Liver (tissue), 3 donors: ENCODE data around the gene NDUFB5.

Experiments
- EGR1 ChIP-seq, 2 donors: IDR thresholded peaks; 2 replicates each; pipeline ENCODE4 v1.6.1; 2016 to 2018; ENCODE audit warnings: antibody characterized with exemption in 2 of 2, low read depth in 2 of 2
- HNF4A ChIP-seq, 2 donors: conservative IDR thresholded peaks; 2 replicates each; pipeline ENCODE4 v1.6.1; 2016; ENCODE audit warnings: antibody characterized with exemption in 2 of 2, mild to moderate bottlenecking in 2 of 2
- JUND ChIP-seq, 2 donors: IDR thresholded peaks; 2 replicates each; pipeline ENCODE4 v1.6.1; 2016; ENCODE audit warnings: antibody characterized with exemption in 2 of 2
- RAD21 ChIP-seq, 2 donors: IDR thresholded peaks; 2 replicates each; pipeline ENCODE4 v1.6.1; 2016; ENCODE audit warnings: antibody characterized with exemption in 2 of 2, mild to moderate bottlenecking in 2 of 2
- SP1 ChIP-seq: IDR thresholded peaks from 2 replicates; pipeline ENCODE4 v1.6.1; 2018; ENCODE audit warnings: antibody characterized with exemption, mild to moderate bottlenecking
- TAF1 ChIP-seq: conservative IDR thresholded peaks from 2 replicates; pipeline ENCODE4 v1.6.1; 2016; ENCODE audit warnings: antibody characterized with exemption, mild to moderate bottlenecking
- YY1 ChIP-seq: IDR thresholded peaks from 2 replicates; pipeline ENCODE4 v1.6.1; 2016; ENCODE audit warnings: antibody characterized with exemption, mild to moderate bottlenecking
- TF ChIP-seq, protein P1 (sequence below): fragments of 150-350 bp; IDR thresholded peaks from 2 replicates; pipeline ENCODE4 v1.5.1; 2017; ENCODE audit warnings: improper control_type of control experiment, low read depth, low read length; ENCODE audit not compliant: missing input control
- TF ChIP-seq, protein P2 (sequence below): IDR thresholded peaks from 2 replicates; pipeline ENCODE4 v1.6.1; 2016; ENCODE audit warnings: antibody characterized with exemption, mild to moderate bottlenecking
- TF ChIP-seq, protein P3 (sequence below): IDR thresholded peaks from 2 replicates; pipeline ENCODE4 v1.6.1; 2016; ENCODE audit warnings: antibody characterized with exemption
- donor health status: healthy.
- donor health status: healthy.

DNA sequence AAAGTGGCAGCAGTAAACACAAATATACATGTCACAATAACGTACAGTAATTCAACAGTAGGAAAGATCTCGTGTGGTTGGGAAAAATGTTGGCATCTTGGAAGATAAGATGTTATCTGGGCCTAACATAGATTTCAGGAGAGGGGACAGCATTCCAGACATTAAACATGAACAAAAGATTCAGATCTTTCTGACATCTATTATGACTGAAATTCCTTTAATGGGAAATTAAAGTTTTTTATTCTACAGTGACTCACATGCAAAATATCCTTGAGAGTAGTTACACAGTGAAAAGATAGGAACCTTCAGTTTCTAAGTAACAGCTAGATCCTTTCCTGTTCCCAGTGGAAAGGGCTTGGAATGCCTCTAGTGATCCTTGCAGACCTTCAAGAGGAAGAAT, 9.2 kb downstream of the NDUFB5 start:
- TF ChIP-seq, protein P1, sequence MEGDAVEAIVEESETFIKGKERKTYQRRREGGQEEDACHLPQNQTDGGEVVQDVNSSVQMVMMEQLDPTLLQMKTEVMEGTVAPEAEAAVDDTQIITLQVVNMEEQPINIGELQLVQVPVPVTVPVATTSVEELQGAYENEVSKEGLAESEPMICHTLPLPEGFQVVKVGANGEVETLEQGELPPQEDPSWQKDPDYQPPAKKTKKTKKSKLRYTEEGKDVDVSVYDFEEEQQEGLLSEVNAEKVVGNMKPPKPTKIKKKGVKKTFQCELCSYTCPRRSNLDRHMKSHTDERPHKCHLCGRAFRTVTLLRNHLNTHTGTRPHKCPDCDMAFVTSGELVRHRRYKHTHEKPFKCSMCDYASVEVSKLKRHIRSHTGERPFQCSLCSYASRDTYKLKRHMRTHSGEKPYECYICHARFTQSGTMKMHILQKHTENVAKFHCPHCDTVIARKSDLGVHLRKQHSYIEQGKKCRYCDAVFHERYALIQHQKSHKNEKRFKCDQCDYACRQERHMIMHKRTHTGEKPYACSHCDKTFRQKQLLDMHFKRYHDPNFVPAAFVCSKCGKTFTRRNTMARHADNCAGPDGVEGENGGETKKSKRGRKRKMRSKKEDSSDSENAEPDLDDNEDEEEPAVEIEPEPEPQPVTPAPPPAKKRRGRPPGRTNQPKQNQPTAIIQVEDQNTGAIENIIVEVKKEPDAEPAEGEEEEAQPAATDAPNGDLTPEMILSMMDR: no peak
- TF ChIP-seq, protein P2, sequence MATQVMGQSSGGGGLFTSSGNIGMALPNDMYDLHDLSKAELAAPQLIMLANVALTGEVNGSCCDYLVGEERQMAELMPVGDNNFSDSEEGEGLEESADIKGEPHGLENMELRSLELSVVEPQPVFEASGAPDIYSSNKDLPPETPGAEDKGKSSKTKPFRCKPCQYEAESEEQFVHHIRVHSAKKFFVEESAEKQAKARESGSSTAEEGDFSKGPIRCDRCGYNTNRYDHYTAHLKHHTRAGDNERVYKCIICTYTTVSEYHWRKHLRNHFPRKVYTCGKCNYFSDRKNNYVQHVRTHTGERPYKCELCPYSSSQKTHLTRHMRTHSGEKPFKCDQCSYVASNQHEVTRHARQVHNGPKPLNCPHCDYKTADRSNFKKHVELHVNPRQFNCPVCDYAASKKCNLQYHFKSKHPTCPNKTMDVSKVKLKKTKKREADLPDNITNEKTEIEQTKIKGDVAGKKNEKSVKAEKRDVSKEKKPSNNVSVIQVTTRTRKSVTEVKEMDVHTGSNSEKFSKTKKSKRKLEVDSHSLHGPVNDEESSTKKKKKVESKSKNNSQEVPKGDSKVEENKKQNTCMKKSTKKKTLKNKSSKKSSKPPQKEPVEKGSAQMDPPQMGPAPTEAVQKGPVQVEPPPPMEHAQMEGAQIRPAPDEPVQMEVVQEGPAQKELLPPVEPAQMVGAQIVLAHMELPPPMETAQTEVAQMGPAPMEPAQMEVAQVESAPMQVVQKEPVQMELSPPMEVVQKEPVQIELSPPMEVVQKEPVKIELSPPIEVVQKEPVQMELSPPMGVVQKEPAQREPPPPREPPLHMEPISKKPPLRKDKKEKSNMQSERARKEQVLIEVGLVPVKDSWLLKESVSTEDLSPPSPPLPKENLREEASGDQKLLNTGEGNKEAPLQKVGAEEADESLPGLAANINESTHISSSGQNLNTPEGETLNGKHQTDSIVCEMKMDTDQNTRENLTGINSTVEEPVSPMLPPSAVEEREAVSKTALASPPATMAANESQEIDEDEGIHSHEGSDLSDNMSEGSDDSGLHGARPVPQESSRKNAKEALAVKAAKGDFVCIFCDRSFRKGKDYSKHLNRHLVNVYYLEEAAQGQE: no peak
- TF ChIP-seq JUND (IDR thresholded peaks at IDR 0.05): no peak
- TF ChIP-seq, protein P3, sequence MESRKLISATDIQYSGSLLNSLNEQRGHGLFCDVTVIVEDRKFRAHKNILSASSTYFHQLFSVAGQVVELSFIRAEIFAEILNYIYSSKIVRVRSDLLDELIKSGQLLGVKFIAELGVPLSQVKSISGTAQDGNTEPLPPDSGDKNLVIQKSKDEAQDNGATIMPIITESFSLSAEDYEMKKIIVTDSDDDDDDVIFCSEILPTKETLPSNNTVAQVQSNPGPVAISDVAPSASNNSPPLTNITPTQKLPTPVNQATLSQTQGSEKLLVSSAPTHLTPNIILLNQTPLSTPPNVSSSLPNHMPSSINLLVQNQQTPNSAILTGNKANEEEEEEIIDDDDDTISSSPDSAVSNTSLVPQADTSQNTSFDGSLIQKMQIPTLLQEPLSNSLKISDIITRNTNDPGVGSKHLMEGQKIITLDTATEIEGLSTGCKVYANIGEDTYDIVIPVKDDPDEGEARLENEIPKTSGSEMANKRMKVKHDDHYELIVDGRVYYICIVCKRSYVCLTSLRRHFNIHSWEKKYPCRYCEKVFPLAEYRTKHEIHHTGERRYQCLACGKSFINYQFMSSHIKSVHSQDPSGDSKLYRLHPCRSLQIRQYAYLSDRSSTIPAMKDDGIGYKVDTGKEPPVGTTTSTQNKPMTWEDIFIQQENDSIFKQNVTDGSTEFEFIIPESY: no peak
- TF ChIP-seq YY1: no peak
- no peak for TF ChIP-seq TAF1
- no peak for TF ChIP-seq EGR1 (IDR thresholded peaks at IDR 0.05; ENCODE audit: low read depth in 2 of 2)
- TF ChIP-seq HNF4A (conservative IDR thresholded peaks at IDR 0.05): no peak
- no peak for TF ChIP-seq RAD21 (IDR thresholded peaks at IDR 0.05)
- no peak for TF ChIP-seq SP1
